Testis (tissue), 3 donors: ENCODE data around the gene PARP8. TPM values are rescaled to one million over a fixed set of nuclear protein-coding genes. Genes with fewer than 3 reads are reported as not detected.

Experiments used
- DNase-seq: peaks from one replicate; pipeline ENCODE4 v3.0.0-alpha.2; 2019
- H3K27ac ChIP-seq, 2 donors: fragments of 200-600 bp; sonication (generic); one replicate each; pipeline ENCODE4 v1.5.1; 2019
- H3K27me3 ChIP-seq: fragments of 200-600 bp; sonication (generic); one replicate; pipeline ENCODE4 v1.5.1; 2019
- H3K36me3 ChIP-seq: fragments of 200-600 bp; sonication (generic); one replicate; pipeline ENCODE4 v1.5.1; 2017; ENCODE audit warnings: low read depth; ENCODE audit errors: missing control alignments
- H3K4me1 ChIP-seq: fragments of 200-600 bp; sonication (generic); one replicate; pipeline ENCODE4 v1.5.1; 2019
- H3K4me3 ChIP-seq, 2 donors: fragments of 200-600 bp; sonication (generic); one replicate each; pipeline ENCODE4 v1.5.1; 2017 to 2019
- H3K9me3 ChIP-seq: fragments of 200-600 bp; sonication (generic); one replicate; pipeline ENCODE4 v1.5.1; 2017
- CTCF ChIP-seq, 3 experiments: fragments of 450-650 bp in 2 of 3; fragments of 200-600 bp in 1 of 3; sonication (generic) in 1 of 3; IDR thresholded peaks; one replicate each; pipeline ENCODE4 v1.5.1; 2016 to 2019; ENCODE audit warnings: antibody characterized with exemption in 3 of 3, mild to moderate bottlenecking in 2 of 3, moderate library complexity in 1 of 3
- POLR2A ChIP-seq: fragments of 450-650 bp; IDR thresholded peaks from one replicate; pipeline ENCODE4 v1.6.1; 2017; ENCODE audit warnings: antibody characterized with exemption, mild to moderate bottlenecking, moderate library complexity
- WGBS, 2 donors: methylation state at CpG; one replicate each; pipeline ENCODE4 v1.1.5; 2018; 5-methylcytosine and 5-hydroxymethylcytosine counted together
- intact Hi-C: fragments of 100-400 bp; cut with DNase I; formaldehyde crosslinking; loops from one replicate; pipeline ENCODE4 v1.15.1; 2023; ENCODE audit warnings: low total_unique reads
- polyA plus RNA-seq: library from polyadenylated mRNA; stranded (reverse); fragments of 350-450 nt; fragmentation: Illumina TruSeq; extraction: RNeasy Lipid Tissue Mini Kit (QIAGEN cat#74804); gene quantifications from one replicate; pipeline ENCODE4 v1.2.3, GENCODE V29; 2014; ENCODE audit warnings: low read depth, low replicate concordance; ENCODE audit not compliant: insufficient read depth
- total RNA-seq, 2 donors: library from RNA; depleted of rRNA; stranded (reverse); fragments of >200 nt; gene quantifications; one replicate each; pipeline ENCODE4 v1.2.3, GENCODE V29; 2016

PARP8 gene
- total and polyA plus RNA-seq, 3 donors from 2014 or later = 14.4 to 24.3 (median 18.0) TPM

- Histone ChIP-seq H3K4me3 (no peak overlapping the region), H3K36me3 (no peaks in the 10 kb centered on the region), H3K4me1 (no peaks in the 10 kb centered on the region), H3K27me3 (no peaks in the 10 kb centered on the region), H3K27ac (no peak overlapping the region), H3K9me3 (no peaks in the 10 kb centered on the region)
- TF ChIP-seq POLR2A = no peak
- TF ChIP-seq CTCF (IDR thresholded peaks at IDR 0.05) = no peak
- peak; percentile 22 for DNase-seq
- 50 to 56% methylated on average over 6 of the region's 6 CpGs for WGBS, 2 donors
- intact Hi-C loops = no loop called here
Measured at GRCh38 chr5:50874306-50875001, 208.0 kb downstream of the PARP8 start.

- DNase-seq = no peak
- Histone ChIP-seq H3K4me3 (no peak overlapping the region), H3K4me1 (no peaks in the 10 kb centered on the region), H3K9me3 (no peaks in the 10 kb centered on the region), H3K36me3 (no peaks in the 10 kb centered on the region), H3K27me3 (no peaks in the 10 kb centered on the region), H3K27ac (no peak overlapping the region)
- 65 to 79% methylated on average over 1 of the region's 1 CpG for WGBS, 2 donors
- TF ChIP-seq POLR2A = no peak
- no peak for TF ChIP-seq CTCF (IDR thresholded peaks at IDR 0.05)
- intact Hi-C loops = no loop called here
Measured at GRCh38 chr5:50875002-50875344, 208.5 kb downstream of the PARP8 start.

DNA sequence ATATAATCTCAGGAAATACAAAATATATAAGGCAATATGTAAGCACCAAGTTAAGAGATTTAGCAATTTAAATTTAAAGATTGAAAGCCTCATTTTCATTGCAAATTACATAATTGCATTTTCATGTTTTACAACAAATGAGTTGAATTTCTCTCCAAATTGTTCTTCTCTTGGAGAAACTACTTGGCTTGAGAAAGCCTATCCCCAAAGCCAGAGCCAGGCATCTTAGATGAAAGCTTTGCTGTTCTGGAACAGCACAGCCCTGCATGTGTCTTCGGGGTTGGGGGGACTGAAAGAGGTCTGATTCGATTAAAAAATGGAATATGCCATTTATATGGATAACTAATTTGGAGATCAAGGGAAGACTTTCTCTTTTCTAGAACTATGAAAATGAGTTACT is 212.0 kb downstream of the PARP8 start:
- Histone ChIP-seq H3K27me3 (no peaks in the 10 kb centered on the region), H3K4me3 (no peak overlapping the region), H3K27ac (no peak overlapping the region), H3K36me3 (no peaks in the 10 kb centered on the region), H3K9me3 (no peaks in the 10 kb centered on the region), H3K4me1 (no peaks in the 10 kb centered on the region)
- intact Hi-C loops = no loop called here
- DNase-seq = no peak
- TF ChIP-seq CTCF (IDR thresholded peaks at IDR 0.05) (no peak), POLR2A (no peak)
- 88 to 90% methylated on average over 2 of the region's 2 CpGs for WGBS, 2 donors

DNA sequence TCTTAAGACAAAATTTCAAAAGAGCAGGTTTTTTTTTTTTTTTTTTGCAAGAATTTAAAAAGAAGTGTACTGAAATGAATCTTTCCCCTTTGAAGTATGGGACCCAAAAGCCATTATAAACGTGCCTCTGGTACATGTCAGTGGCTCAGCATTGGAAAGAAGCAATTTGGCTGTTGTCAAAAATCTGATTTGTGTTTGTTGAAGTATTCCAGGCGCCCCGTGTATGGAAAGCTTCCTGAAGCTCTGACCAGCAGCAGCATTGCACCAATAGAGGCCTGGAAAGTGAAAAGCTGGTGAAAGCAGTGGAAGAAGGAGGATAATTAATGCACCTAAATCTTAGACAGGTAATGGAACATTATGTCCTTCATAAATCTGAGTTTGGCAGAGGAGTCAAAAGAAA is 215.0 kb downstream of the PARP8 start:
- H3K36me3 ChIP-seq = no peaks in the 10 kb centered on the region
- no peaks in the 10 kb centered on the region for H3K4me1 ChIP-seq
- intact Hi-C loops = no loop called here
- no peak overlapping the region for H3K27ac ChIP-seq
- no peaks in the 10 kb centered on the region for H3K27me3 ChIP-seq
- WGBS, 2 donors = 53 to 57% methylated on average over 3 of the region's 3 CpGs
- DNase-seq = no peak
- no peak overlapping the region for H3K4me3 ChIP-seq
- TF ChIP-seq POLR2A = no peak
- TF ChIP-seq CTCF (IDR thresholded peaks at IDR 0.05) = no peak
- H3K9me3 ChIP-seq = no peaks in the 10 kb centered on the region

GRCh38 chr5:50886657-50887345 is 220.4 kb downstream of the PARP8 start:
- H3K27me3 ChIP-seq = no peaks in the 10 kb centered on the region
- 30 to 34% methylated on average over 2 of the region's 2 CpGs for WGBS, 2 donors
- TF ChIP-seq POLR2A (no peak), CTCF (IDR thresholded peaks at IDR 0.05) (no peak)
- no peaks in the 10 kb centered on the region for H3K9me3 ChIP-seq
- H3K4me1 ChIP-seq = no peaks in the 10 kb centered on the region
- DNase-seq = no peak
- intact Hi-C loops = no loop called here
- H3K27ac ChIP-seq = no peak overlapping the region
- H3K4me3 ChIP-seq = no peak overlapping the region
- no peaks in the 10 kb centered on the region for H3K36me3 ChIP-seq
